ENCODE measurements around the gene KIRREL3.

DNA sequence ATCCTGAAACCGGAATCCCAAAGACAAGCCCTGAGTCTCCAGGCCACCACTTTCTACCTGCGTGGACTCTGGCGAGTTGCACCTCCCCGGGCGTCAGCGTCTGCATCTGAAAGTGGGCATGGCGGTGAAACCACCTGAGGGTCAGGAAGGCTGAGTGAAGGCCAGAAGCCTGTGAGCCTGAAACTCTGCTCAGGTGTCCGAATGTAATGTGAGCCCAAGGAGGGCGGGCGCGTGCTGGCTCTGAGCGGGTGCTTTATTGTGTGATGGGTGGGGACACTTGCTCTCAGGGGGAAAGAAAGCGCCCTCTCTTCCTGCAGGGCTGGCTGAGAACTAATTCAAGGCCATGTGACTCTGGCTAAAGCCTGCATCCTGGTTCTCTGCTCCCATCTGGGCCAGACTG lies 509.5 kb downstream of the KIRREL3 start:
- no peak for TF ChIP-seq POLR2A (IDR thresholded peaks at IDR 0.05)
- TF ChIP-seq, protein P1, sequence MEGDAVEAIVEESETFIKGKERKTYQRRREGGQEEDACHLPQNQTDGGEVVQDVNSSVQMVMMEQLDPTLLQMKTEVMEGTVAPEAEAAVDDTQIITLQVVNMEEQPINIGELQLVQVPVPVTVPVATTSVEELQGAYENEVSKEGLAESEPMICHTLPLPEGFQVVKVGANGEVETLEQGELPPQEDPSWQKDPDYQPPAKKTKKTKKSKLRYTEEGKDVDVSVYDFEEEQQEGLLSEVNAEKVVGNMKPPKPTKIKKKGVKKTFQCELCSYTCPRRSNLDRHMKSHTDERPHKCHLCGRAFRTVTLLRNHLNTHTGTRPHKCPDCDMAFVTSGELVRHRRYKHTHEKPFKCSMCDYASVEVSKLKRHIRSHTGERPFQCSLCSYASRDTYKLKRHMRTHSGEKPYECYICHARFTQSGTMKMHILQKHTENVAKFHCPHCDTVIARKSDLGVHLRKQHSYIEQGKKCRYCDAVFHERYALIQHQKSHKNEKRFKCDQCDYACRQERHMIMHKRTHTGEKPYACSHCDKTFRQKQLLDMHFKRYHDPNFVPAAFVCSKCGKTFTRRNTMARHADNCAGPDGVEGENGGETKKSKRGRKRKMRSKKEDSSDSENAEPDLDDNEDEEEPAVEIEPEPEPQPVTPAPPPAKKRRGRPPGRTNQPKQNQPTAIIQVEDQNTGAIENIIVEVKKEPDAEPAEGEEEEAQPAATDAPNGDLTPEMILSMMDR (IDR thresholded peaks at IDR 0.05) = no peak

Measured in testis (tissue), 2 donors.